CD4-positive, alpha-beta T cell treated with Interleukin-15 for 4 hours (primary cell): Measurements from ENCODE around the gene OGT.

Experiments used
- DNase-seq: peaks from one replicate; pipeline ENCODE4 v3.0.0-alpha.2; 2020; ENCODE audit warnings: low spot score

The OGT gene

DNA sequence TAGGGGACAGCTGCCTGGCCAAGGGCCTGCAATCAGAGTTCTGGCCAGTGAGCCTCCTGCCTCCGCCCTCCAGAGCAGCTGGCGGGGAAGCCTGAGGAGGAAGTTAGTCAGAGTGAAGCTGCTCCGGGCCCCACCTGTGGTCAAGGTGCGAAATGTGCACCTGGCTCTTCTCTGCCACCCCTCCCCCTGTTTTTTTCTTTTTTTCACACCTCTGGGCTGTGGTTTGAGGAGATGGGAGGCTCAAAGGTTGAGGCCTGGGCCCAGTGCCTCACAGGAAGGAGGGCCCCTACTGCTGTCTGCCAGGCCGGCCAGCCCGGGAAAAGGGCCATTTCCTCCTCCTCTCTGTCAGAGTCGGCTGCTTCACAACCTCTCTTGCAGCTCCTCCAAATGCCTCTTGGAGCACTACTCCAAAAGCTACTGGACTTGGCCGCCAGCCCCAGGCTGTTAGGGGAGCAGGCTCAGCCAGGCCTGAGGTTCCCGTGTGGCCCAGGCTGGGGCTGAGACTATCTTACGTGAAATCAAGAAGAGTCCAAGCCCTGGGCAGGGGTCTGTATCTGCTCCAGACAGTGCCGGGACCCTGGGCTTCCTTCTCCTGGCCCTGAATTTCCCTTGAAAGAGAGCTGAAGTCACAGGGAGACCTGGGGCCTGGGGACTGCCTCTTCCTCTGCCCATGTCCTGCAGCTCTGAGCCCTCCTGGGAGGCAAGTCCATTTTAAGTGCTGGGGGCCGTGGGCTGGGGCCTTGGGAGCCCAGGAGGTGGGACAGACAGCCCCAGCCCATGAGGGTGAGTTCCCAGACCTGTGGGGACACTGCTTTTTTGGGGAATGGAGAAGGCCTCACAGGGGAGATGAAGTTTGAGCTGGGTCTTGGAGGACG, 89.9 kb downstream of the OGT start:
- DNase-seq, result peak; percentile 76

DNA sequence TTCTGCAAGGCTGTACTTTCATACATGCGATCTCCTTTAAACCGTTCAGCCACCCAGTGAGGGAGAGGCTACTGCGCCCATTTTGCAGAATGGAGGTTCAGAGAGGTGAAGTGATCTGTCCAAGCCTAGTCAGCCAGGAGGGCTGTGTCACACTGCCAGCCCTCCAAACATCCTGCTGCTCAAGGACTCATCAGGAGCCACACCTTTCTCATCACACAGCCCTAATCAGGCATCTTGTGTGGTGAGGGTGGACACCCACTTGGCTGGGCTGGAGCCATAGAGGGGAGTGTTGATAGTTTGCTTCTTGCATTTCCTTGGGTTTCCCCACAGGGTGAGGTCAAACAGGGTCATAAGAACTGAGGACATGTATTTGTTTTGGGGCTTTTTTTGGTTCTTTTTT, 90.8 kb downstream of the OGT start:
- no peak for DNase-seq

DNA sequence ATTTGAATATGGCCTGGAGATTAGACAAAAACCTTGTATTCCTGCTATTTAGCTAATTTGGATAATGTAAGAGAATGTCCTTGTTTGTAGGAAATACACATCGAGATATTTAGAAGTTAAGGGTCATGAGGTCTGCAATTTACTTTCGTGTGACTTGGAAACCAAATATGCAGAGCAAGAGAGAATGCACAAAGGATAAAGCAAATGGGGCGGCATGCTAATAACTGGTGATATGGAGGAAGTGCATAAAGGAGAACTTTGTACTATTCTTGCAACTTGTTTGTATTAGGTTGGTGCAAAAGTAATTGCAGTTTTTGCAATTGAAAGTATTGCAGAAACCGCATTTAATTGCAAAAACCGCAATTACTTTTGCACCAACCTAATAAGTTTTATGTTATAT, 92.6 kb downstream of the OGT start:
- no peak for DNase-seq
